ENCODE measurements around the gene LSS. TPM values are rescaled to one million over a fixed set of nuclear protein-coding genes. Genes with fewer than 3 reads are reported as not detected.
A peak's percentile ranks its signal among the peaks of the same experiment; 100 is the strongest.
"Not testable (repeated sequence)": the region's sequence is repeated elsewhere in the genome, so short reads cannot be mapped to it uniquely, and the experiment has no call there.

LSS gene
- total RNA-seq, 2 experiments from 2014 or later: 9.6 to 12.6 TPM

- no peak for DNase-seq
- CTCF ChIA-PET: interaction anchor here (0.7 to 2.0 kb wide), 8 partner anchors 9 to 233 kb away, joined by 3 to 7 read pairs (median 4); no protein-coding TSS in a partner anchor
- Mint-ChIP-seq H3K4me3 (no peak overlapping the region), H3K27me3 (ENCODE audit: low read depth) (no peaks in the 10 kb centered on the region), H3K9me3 (no peaks in the 10 kb centered on the region), H3K4me1 (ENCODE audit: low read depth) (peaks cover 2% of the 10 kb centered on the region), H3K36me3 (ENCODE audit: low read depth) (no peaks in the 10 kb centered on the region), H3K27ac (no peak overlapping the region)
- intact Hi-C loops (cut with micrococcal nuclease): no loop called here
Observed at GRCh38 chr21:46152927-46153246, 75.7 kb downstream of the LSS start.

- Mint-ChIP-seq H3K4me3 (no peak overlapping the region), H3K27me3 (ENCODE audit: low read depth) (no peaks in the 10 kb centered on the region), H3K27ac (no peak overlapping the region), H3K4me1 (ENCODE audit: low read depth) (peaks cover 2% of the 10 kb centered on the region), H3K9me3 (no peaks in the 10 kb centered on the region), H3K36me3 (ENCODE audit: low read depth) (no peaks in the 10 kb centered on the region)
- intact Hi-C loops (cut with micrococcal nuclease): no loop called here
- no peak for DNase-seq
- CTCF ChIA-PET: interaction anchor here (0.7 to 2.0 kb wide), 7 partner anchors 9 to 234 kb away, joined by 3 to 7 read pairs (median 4); no protein-coding TSS in a partner anchor
Observed at GRCh38 chr21:46151989-46152926, 76.3 kb downstream of the LSS start.

GRCh38 chr21:46151261-46151988 is 77.1 kb downstream of the LSS start:
- no peaks in the 10 kb centered on the region for H3K27me3 Mint-ChIP-seq (ENCODE audit: low read depth)
- H3K4me1 Mint-ChIP-seq (ENCODE audit: low read depth): peaks cover 2% of the 10 kb centered on the region
- DNase-seq: no peak
- no peak overlapping the region for H3K4me3 Mint-ChIP-seq
- intact Hi-C loops (cut with micrococcal nuclease): no loop called here
- no peaks in the 10 kb centered on the region for H3K9me3 Mint-ChIP-seq
- H3K36me3 Mint-ChIP-seq (ENCODE audit: low read depth): no peaks in the 10 kb centered on the region
- no peak overlapping the region for H3K27ac Mint-ChIP-seq
- CTCF ChIA-PET: no interaction called here

- Mint-ChIP-seq H3K36me3 (ENCODE audit: low read depth) (no peaks in the 10 kb centered on the region), H3K27me3 (ENCODE audit: low read depth) (no peaks in the 10 kb centered on the region), H3K9me3 (no peaks in the 10 kb centered on the region), H3K4me3 (no peak overlapping the region), H3K27ac (no peak overlapping the region), H3K4me1 (ENCODE audit: low read depth) (peaks cover 2% of the 10 kb centered on the region)
- peak; percentile 3 for DNase-seq
- CTCF ChIA-PET: no interaction called here
- intact Hi-C loops (cut with micrococcal nuclease): no loop called here
Observed at GRCh38 chr21:46150491-46151121, 78.0 kb downstream of the LSS start.

GRCh38 chr21:46150073-46150472 is 78.5 kb downstream of the LSS start:
- H3K4me1 Mint-ChIP-seq (ENCODE audit: low read depth): peaks cover 2% of the 10 kb centered on the region
- no peaks in the 10 kb centered on the region for H3K9me3 Mint-ChIP-seq
- H3K27me3 Mint-ChIP-seq (ENCODE audit: low read depth): no peaks in the 10 kb centered on the region
- no peak overlapping the region for H3K4me3 Mint-ChIP-seq
- CTCF ChIA-PET: interaction anchor here (0.7 kb wide), 1 partner anchor 181 kb away, joined by 3 read pairs; no protein-coding TSS in a partner anchor
- intact Hi-C loops (cut with micrococcal nuclease): no loop called here
- H3K27ac Mint-ChIP-seq: no peak overlapping the region
- DNase-seq: peak; percentile 2
- no peaks in the 10 kb centered on the region for H3K36me3 Mint-ChIP-seq (ENCODE audit: low read depth)

GRCh38 chr21:46149205-46149901 is 79.2 kb downstream of the LSS start:
- H3K4me1 Mint-ChIP-seq (ENCODE audit: low read depth): peaks cover 5% of the 10 kb centered on the region
- intact Hi-C loops (cut with micrococcal nuclease): no loop called here
- no peaks in the 10 kb centered on the region for H3K9me3 Mint-ChIP-seq
- no peak overlapping the region for H3K4me3 Mint-ChIP-seq
- no peak overlapping the region for H3K27ac Mint-ChIP-seq
- H3K36me3 Mint-ChIP-seq (ENCODE audit: low read depth): no peaks in the 10 kb centered on the region
- no peak for DNase-seq
- H3K27me3 Mint-ChIP-seq (ENCODE audit: low read depth): no peaks in the 10 kb centered on the region
- CTCF ChIA-PET: interaction anchor here (0.7 kb wide), 2 partner anchors 182 to 706 kb away, joined by 3 read pairs; no protein-coding TSS in a partner anchor

- no peak overlapping the region for H3K4me3 Mint-ChIP-seq
- H3K4me1 Mint-ChIP-seq (ENCODE audit: low read depth): peaks cover 13% of the 10 kb centered on the region
- CTCF ChIA-PET: no interaction called here
- no peaks in the 10 kb centered on the region for H3K9me3 Mint-ChIP-seq
- intact Hi-C loops (cut with micrococcal nuclease): no loop called here
- no peak overlapping the region for H3K27ac Mint-ChIP-seq
- no peaks in the 10 kb centered on the region for H3K36me3 Mint-ChIP-seq (ENCODE audit: low read depth)
- H3K27me3 Mint-ChIP-seq (ENCODE audit: low read depth): no peaks in the 10 kb centered on the region
- DNase-seq: no peak
Observed at GRCh38 chr21:46148106-46148505, 80.5 kb downstream of the LSS start.

- H3K27me3 Mint-ChIP-seq (ENCODE audit: low read depth); H3K27ac Mint-ChIP-seq; H3K9me3 Mint-ChIP-seq; H3K4me3 Mint-ChIP-seq; CTCF ChIA-PET; H3K36me3 Mint-ChIP-seq (ENCODE audit: low read depth): not testable (repeated sequence)
- peaks cover 13% of the 10 kb centered on the region for H3K4me1 Mint-ChIP-seq (ENCODE audit: low read depth)
- DNase-seq: peak; percentile 77
- intact Hi-C loops (cut with micrococcal nuclease): loop anchor here (1.0 kb wide), 1 partner anchor 138 kb away; the partner anchor contains the start of gene MCM3AP
Observed at GRCh38 chr21:46147429-46147828, 81.1 kb downstream of the LSS start.

GRCh38 chr21:46146856-46147255 is 81.7 kb downstream of the LSS start:
- peaks cover 13% of the 10 kb centered on the region for H3K4me1 Mint-ChIP-seq (ENCODE audit: low read depth)
- intact Hi-C loops (cut with micrococcal nuclease): loop anchor here (1.0 kb wide), 1 partner anchor 138 kb away; the partner anchor contains the start of gene MCM3AP
- H3K9me3 Mint-ChIP-seq: no peaks in the 10 kb centered on the region
- H3K36me3 Mint-ChIP-seq (ENCODE audit: low read depth): no peaks in the 10 kb centered on the region
- CTCF ChIA-PET: no interaction called here
- no peak for DNase-seq
- no peak overlapping the region for H3K27ac Mint-ChIP-seq
- H3K27me3 Mint-ChIP-seq (ENCODE audit: low read depth): no peaks in the 10 kb centered on the region
- H3K4me3 Mint-ChIP-seq: no peak overlapping the region

- no peaks in the 10 kb centered on the region for H3K36me3 Mint-ChIP-seq (ENCODE audit: low read depth)
- no peaks in the 10 kb centered on the region for H3K9me3 Mint-ChIP-seq
- H3K4me1 Mint-ChIP-seq (ENCODE audit: low read depth): peaks cover 13% of the 10 kb centered on the region
- no peak overlapping the region for H3K27ac Mint-ChIP-seq
- intact Hi-C loops (cut with micrococcal nuclease): loop anchor here (2.0 kb wide), 2 partner anchors 39 to 313 kb away; partner anchors contain the start of genes DIP2A and SPATC1L
- CTCF ChIA-PET: no interaction called here
- no peak overlapping the region for H3K4me3 Mint-ChIP-seq
- no peaks in the 10 kb centered on the region for H3K27me3 Mint-ChIP-seq (ENCODE audit: low read depth)
- DNase-seq: no peak
Observed at GRCh38 chr21:46145840-46146691, 82.5 kb downstream of the LSS start.

GRCh38 chr21:46145159-46145839 is 83.3 kb downstream of the LSS start:
- no peak for DNase-seq
- Mint-ChIP-seq H3K4me3 (no peak overlapping the region), H3K27ac (no peak overlapping the region), H3K4me1 (ENCODE audit: low read depth) (peaks cover 13% of the 10 kb centered on the region), H3K27me3 (ENCODE audit: low read depth) (no peaks in the 10 kb centered on the region), H3K36me3 (ENCODE audit: low read depth) (no peaks in the 10 kb centered on the region), H3K9me3 (no peaks in the 10 kb centered on the region)
- CTCF ChIA-PET: no interaction called here
- intact Hi-C loops (cut with micrococcal nuclease): loop anchor here (2.0 kb wide), 2 partner anchors 40 to 314 kb away; partner anchors contain the start of genes DIP2A and SPATC1L

Measured in activated naive CD4-positive, alpha-beta T cell treated with anti-CD3 and anti-CD28 coated beads for 36 hours (primary cell).